T1000 (cell line): ENCODE data around the gene NONO.
"Not testable (repeated sequence)": the region's sequence is repeated elsewhere in the genome, so short reads cannot be mapped to it uniquely, and the experiment has no call there.

Source experiments
- DNase-seq: peaks from one replicate; lab custom pipeline; 2025; ENCODE audit warnings: mixed read lengths; lab: John Stamatoyannopoulos, UW

The NONO gene, protein sequence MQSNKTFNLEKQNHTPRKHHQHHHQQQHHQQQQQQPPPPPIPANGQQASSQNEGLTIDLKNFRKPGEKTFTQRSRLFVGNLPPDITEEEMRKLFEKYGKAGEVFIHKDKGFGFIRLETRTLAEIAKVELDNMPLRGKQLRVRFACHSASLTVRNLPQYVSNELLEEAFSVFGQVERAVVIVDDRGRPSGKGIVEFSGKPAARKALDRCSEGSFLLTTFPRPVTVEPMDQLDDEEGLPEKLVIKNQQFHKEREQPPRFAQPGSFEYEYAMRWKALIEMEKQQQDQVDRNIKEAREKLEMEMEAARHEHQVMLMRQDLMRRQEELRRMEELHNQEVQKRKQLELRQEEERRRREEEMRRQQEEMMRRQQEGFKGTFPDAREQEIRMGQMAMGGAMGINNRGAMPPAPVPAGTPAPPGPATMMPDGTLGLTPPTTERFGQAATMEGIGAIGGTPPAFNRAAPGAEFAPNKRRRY

DNA sequence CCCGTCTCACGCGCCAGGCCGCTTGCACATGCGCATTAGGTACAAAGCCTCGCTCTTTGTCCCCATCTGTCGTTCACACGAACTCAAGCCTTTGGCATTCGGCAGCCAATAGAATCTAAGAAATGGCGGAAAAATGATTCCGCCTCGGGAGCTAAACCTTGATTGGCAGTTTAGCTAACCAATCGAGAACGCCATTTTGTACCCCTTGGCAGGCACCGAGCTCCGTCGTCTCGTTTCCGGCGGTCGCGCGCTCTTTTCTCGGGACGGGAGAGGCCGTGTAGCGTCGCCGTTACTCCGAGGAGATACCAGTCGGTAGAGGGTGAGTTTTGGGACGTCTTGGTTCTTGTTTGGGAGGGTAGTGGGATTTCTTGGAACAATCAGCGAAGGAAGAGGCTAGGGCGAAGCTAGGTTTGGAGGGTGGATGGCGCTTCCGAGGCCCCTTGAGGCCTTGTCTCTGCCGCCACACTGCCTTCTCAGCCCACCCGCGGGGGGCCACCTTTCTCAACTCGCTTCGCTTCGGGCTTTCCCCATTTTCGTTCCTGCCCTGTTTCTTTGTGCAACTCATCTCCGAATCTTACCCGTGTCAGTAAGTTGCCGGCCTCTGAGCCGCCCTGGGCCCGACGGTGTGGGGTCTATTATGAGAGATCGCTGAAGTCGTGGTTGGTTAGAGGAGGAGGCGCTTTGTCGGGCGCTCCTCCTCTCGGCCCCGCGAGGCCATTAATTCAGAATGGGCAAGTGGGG is at the start of gene NONO:
Gene NONO, plus strand, starts transcription at position 233 of the 741 bp plus-strand sequence. CDS start 7,003 bp downstream, outside the sequence.
- peak; percentile 87 for DNase-seq

DNA sequence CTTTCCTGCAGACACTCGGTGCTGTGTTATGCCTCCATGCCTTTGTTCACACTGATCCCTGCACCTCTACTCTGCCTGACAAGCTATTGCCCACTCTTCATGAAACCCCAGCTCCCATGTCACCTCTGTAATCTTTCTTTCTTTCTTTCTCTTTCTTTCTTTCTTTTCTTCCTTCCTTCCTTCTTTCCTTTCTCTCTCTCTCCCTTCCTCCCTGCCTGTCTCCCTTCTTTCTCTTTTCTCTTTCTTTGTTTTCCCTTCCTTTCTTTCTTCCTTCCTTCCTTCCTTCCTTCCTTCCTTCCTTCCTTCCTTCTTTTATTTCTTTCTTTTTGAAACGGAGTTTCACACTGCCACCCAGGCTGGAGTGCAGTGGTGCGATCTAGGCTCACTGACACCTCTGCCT is 48.0 kb upstream of the NONO start:
- DNase-seq, result no peak

DNA sequence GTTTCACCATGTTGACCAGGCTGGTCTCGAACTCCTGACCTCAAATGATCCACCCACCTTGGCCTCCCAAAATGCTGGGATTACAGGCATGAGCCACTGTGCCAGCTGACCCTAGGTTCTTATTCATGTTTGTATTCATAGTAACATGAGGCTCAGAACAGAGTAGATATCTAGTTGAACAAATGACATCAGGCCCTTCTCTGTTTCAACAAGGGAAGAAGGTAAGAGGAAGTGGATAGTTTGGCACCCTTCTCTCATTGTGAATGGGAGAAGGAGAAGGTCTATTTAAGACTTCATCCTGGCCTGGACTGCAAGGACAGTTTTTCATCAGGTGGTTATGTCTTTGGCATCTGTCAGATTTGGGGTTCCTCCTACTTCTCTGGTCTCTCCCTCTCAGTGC is 46.6 kb upstream of the NONO start:
- DNase-seq, result no peak

DNA sequence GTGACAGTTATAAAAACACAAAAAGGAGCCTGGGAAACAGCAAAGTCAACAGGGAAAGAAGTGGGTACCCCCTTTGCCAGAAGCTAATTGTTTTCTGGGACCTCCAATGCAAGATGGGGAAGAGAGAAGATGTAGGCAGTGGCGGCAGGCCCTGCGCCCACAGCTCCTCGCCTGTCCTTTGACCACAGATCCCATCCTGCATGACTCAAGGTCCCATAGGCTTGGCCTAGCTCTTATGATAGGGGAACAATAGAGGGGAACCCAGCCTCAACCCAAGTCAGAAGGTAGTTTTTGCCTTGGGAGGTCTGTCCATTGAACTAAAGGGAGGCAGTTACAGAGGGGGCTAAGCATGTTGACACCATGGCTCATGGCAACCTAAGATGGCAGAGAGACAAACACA is 43.7 kb upstream of the NONO start:
- no peak for DNase-seq

DNA sequence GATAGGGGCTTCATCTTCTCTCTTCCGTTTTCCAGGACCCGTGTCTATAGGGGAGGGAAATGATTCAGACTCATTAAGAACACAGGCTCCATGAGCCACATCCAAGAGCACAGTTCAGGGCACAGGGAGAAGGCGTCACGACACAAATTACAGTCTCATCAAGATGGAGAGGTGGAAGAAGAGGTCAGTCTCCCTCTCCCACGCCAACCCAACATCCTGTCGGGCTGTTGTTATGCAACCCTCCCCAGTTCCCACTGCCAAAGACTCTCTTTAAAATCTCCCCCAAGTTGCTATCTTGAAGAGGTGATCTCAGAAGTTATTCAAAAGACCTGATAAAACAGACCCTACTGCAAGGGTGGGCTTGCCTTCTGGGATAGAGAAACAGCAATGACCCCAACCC is 42.1 kb upstream of the NONO start:
- DNase-seq, result no peak

DNA sequence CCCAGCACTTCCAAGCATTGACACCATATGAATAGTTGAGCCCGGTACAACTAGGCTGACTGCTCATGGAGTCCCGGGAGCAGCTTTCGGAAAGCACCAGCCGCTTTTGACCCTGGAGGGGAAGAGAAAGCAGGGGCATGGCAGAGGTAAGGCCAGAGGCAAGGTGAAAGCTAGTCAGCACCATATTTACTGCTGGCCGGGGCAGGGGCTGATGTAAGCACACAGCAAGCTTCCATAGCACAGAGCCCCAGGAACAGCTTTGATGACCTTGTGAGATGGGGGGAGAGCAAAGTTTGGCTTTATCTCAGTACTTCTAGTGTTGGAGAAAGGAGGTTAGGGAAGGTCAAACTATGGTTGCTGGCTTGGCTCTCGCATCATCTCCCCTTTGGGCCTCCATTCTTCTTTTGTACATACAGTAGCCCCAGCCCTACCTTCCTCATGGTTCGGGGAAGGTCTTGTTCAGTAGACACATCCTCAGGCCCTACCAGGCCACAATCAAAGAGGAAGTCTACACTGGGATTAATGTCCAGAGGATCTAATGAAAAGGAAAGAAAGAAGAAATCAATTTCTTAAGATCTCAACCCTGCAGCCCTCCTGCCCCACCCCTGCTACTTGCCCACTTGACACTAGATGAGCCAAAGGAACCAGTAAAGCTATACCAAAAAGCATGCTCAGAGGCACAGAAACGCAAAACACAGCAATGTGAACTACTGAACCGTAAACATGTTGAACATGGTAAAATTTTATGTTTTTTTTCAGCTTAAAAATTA is 38.9 kb upstream of the NONO start:
- no peak for DNase-seq

DNA sequence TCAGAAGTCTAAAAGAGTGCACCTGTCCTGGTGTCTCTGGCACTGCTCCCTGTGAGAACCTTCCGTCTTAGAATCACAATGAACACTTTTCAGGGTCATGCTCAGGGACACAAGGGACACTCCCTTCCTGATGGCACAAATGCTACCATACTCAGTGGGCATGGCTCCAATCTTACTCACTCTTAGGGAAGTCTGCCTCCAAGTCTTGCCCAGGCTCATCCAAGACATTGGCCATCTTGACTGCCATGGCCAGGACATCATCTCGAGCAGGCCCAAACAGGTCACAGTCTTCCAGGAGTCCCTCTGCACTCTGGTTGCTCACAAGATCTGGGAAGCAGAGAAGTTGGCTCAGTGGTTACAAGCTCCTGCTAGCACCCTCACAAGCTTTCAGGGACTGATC is 38.3 kb upstream of the NONO start:
- DNase-seq, result no peak

DNA sequence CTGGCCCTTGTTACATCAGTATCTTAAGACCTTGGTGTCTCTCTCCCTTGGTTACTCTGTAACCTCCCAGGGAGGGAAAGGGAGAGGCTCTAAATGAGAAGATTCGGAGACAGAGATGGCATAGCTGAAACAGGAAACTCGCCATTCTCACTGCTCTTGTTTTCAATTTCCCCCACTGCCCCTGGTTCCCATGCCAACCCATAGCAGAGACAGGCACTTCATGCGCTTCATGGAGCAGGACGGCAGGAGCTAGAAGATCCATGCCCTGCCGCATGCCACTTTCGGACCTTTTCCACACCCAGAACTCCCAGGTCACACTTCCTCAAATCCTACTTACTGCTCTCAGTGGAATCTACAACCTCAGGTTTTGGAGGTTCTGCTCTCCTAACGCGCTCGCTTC is 32.6 kb upstream of the NONO start:
- DNase-seq, result no peak

DNA sequence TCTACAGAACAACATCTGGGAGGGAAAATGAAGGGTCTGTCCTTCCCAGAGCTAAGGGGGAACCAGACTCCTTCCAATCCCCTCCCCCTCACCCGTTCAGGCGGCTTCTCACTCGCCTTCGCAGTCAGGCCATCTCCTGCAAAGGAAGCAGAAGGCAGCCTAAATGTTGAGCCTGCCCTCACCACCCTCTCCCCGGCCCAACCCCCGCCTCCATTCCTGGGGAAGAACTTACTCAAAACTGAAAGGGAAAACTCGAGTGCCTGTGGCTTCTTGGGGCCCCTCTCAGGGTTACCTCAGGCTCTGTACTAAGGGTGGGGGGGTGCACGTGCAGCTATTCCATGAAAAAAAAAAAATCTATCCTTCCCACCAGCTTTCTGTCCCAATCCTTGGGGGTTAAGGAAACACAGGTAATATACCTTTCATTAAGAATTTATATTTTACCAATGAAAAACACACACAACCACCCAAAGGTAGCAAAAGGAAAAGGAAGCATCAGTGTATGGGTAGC is 31.9 kb upstream of the NONO start:
- DNase-seq, result no peak

DNA sequence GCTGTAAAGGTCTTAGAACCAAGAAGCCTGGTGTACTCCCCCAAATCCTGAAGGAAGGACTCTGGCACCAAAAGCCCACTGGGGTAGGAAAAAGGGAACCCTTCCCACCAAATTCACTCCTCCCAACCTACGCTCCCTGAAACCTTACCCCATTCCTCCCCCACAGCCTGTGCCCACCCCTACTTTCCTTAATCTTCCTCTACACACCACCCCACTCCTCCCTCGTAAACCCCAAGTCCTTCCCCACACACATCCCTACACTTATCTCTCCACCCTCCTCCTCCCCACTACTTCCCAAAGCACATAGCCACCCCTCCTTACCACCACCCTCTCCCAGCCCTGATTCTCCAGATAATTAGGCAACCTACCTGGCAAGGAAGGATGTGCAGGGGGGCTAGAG is 31.2 kb upstream of the NONO start:
- no peak for DNase-seq

DNA sequence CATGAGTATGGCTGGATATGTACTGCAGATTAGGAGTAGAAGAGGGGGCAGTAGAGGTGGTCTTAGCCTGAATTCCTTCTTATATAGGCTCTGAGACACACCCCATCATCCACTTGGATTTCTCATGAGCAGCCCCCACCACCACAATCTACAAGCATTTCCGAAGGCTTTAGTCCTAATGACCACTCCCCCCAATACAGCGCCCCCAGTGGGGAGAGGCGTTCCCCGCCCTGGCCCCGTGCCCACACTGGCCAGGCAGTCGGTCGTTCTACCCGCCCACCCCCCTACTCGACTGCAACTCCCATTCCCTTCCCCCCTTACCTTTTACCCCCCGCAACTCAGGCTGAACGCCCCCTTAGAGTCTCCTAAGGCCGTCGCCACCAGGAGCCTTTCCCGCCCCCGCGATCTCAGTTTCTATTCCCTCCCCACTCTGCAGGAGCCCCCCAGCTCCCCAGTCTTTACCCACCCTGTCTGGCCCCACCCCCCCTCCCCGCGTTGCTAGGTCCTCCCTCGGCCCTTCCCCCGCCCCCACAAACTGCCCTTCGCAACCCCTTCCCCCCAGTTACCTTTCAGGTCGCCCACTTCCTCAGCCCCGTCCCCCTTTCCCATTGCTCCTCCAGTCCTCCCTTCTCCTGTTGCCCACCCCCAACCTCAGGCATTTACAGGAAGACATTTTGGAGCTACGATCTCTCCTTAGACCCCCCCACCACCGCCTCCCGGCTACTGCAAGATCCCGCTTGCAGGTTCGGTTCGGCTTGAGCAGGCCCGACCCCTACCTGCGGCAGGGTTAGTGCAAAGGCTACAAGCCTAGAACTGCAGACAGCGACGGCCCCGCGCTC is 30.0 kb upstream of the NONO start:
- no peak for DNase-seq

DNA sequence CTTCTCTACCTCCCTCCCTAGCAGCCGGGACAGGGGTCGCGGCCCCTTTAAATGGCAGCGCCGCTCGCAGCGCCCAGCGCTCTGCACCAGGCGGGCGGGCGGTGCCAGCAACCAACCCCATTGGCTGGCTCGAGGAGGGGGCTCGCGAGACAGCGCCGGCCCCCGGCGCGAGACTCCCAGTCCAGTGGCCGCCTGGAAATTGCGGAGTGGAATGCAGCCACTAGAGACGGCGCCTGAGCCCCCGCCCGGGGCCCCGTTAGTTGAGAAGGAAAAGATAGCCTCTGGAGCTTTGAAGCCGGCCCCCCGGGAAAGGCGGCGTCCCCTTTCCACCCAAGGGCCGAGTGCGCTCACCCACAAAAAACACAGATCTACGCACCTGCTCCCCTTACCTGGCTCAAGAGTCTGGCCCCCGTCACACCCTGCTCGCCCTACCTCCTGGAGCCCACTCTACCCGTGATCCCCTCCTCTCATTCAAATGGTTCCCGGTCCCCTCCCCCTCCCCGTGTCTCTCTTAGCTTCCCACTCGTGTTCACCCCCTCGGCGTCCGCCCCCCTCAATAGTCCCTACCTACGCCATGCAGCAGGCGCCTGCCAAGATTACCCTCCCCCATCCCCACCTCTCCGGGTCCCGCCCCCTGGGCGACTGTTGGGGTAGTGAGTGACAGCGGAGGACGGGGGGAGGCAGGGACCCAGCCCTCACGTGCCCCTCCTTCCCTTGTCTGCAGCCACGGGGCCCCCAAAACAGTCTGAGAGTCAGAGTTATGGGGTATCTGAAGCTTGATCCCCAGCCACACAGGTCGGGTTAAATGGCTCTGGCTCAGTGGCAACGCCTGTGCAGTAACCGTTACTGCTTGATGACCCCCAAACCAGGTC is 29.1 kb upstream of the NONO start, which contains the start of gene ZMYM3:
Gene ZMYM3, minus strand, starts transcription at position 49 of the 872 bp plus-strand sequence. CDS start 885 bp downstream, outside the sequence.
- DNase-seq, result peak; percentile 61

DNA sequence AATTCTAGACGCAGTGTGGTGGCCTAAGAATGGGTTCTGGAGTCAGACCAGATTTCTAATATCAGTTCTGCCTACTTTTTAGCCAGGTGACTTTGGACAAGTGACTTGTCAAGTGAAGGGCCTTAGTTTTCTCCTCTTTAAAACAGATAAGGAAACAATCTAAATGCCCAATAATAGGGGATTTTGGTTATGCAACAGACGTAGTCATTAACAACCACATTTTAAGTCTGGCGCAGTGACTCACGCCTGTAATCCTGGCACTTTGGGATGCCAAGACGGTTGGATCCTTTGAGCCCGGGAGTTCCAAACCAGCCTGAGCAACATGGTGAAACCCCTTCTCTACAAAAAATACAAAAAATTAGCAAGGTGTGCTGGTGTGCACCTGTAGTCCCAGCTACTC is 27.4 kb upstream of the NONO start:
- no peak for DNase-seq

DNA sequence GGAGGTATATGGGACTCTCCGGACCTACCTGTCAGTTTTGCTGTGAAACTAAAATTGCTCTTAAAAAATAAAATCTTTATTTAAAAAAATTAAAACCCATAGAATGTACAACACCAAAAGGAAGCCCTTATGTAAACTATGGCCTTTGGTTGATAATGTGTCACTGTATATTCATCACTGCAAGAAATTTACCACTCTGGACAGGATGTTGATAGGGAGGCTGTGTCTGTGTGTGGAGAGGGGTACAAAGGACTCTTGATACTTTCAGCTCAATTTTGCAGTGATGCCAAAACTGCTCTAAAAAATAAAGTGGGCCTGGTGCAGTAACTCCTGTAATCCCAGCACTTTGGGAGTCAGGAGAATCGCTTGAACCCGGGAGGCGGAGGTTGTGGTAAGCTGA is 26.6 kb upstream of the NONO start:
- DNase-seq, result no peak

DNA sequence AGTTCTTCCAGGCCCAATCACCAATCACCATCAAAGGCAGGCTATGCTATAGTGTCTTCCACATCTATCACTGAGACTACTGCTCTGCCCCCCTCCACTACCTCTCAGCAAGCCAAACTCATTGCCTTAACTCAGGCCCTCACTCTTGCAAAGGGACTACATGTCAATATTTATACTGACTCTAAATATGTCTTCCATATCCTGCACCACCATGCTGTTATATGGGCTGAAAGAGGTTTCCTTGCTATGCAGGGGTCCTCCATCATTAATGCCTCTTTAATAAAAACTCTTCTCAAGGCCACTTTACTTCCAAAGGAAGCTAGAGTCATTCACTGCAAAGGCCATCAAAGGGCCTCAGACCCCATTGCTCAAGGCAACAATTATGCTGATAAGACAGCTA is 14.8 kb upstream of the NONO start:
- DNase-seq, result not testable (repeated sequence)

DNA sequence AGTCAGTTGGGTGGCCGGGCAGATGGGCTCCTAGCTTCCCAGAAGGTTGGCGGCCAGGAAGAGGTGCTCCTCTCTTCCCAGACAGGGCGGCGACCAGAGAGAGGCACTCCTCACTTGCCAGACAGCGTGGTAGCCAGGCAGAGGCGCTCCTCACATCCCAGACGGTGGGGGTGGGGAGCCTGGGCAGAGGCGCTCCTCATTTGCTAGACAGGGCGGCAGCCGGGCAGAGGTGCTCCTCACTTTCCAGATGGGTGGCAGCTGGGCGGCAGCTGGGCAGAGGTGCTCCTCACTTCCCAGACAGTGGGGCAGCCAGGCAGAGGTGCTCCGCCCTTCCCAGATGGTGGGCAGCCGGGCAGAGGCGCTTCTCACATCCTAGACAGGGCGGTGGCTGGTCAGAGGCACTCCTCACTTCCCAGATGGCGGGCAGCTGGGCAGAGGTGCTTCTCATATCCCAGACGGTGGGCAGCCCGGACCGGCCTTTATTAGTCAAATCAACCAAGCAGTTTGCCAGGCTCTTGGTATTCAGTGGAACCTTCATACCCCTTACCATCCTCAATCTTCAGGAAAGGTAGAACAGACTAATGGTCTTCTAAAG is 13.5 kb upstream of the NONO start:
- no peak for DNase-seq

DNA sequence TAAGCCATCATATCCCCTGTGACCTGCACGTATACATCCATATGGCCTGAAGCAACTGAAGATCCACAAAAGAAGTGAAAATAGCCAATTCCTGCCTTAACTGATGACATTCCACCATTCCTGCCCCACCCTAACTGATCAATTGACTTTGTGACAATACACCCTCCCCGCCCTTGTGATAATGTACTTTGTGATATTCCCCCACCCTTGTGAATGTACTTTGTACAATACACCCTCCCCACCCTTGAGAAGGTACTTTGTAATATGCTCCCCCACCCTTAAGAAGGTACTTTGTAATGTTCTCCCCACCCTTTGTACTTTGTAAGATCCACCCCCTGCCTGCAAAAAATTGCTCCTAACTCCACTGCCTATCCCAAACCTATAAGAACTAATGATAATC is 11.1 kb upstream of the NONO start:
- DNase-seq, result not testable (repeated sequence)

DNA sequence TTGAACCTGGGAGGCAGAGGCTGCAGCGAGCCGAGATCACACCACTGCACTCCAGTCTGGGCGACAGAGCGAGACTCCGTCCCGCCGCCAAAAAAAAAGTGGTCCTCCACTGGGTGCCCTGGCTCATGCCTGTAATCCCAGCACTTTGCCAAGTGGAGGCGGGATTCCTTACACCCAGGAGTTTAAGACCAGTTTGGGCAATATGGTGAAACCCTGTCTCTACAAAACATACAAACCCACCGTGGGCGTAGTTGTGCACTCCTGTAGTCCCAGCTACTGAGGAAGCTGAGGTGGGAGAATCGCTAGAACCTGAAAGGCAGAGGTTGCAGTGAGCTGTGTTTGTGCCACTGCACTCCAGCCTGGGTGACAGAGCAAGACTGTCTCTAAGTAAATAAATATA is 2.1 kb upstream of the NONO start:
- DNase-seq, result not testable (repeated sequence)

DNA sequence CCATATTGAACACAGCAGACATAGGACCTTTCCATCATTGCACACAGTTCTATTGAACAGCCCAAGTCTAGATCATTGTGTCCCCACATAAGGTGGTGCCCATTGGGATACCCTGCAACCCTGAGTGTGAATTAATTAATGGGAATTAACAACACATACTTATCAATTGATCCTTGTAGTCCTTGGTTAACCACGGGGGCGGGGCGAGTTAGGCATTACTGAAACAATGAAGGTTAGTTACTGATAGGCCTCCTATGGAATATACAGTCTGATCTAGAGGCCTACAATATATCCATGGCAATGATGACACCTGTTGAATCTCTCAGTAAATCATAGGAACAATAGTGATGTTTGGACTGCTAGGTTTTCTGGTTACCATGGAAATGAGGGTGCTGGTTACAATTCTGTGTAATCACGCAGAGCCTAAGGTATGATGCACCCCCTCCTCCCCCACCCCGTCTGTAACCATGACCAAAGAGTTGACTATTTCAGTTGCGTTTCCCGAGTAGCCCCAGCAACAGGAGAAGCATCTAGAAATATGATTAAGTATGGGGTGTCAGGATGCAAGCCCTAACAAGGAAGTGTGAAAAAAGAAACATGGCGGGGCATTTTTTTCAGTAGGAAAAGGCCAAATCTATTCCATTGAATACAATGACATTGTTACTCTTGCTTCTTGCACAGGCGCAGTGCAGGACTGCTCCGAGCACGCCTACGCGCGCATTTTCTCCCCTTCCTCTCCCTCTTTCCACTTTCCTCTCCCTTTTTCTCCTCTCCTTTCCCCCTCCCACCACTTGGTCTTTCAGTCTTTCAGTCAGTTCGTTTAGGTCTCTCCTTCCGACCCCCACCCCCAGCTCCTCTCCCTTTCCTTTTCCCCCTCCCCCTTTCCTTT is 677 bp upstream of the NONO start:
- DNase-seq, result no peak
